HG03354 (cell line): ENCODE measurements around the gene TNFAIP1.
"Not testable (repeated sequence)": the region's sequence is repeated elsewhere in the genome, so short reads cannot be mapped to it uniquely, and the experiment has no call there.

Experiments
- ATAC-seq: cut with Tn5 transposase; IDR thresholded peaks from one replicate; pipeline ENCODE4 v1.9.1; 2021; ENCODE audit warnings: mild to moderate bottlenecking; ENCODE audit not compliant: unreplicated experiment, poor library complexity, severe bottlenecking

The TNFAIP1 gene

GRCh38 chr17:28320215-28321061 lies 15.1 kb upstream of the TNFAIP1 start:
- no peak for ATAC-seq

- no peak for ATAC-seq
These were observed 11.3 kb upstream of the TNFAIP1 start for GRCh38 chr17:28324267-28324745.

GRCh38 chr17:28324781-28325180 lies 10.8 kb upstream of the TNFAIP1 start:
- no peak for ATAC-seq

GRCh38 chr17:28325211-28325610 lies 10.3 kb upstream of the TNFAIP1 start:
- no peak for ATAC-seq

GRCh38 chr17:28326114-28326513 lies 9.4 kb upstream of the TNFAIP1 start:
- ATAC-seq = no peak

- no peak for ATAC-seq
These were observed 8.4 kb upstream of the TNFAIP1 start for GRCh38 chr17:28327031-28327607.

GRCh38 chr17:28327709-28328108 lies 7.9 kb upstream of the TNFAIP1 start:
- ATAC-seq = no peak

- ATAC-seq = no peak
These were observed 7.2 kb upstream of the TNFAIP1 start for GRCh38 chr17:28328325-28328724.

- no peak for ATAC-seq
These were observed 4.9 kb upstream of the TNFAIP1 start for GRCh38 chr17:28330671-28331070.

- no peak for ATAC-seq
These were observed 3.6 kb upstream of the TNFAIP1 start for GRCh38 chr17:28331891-28332420.

GRCh38 chr17:28333083-28333746 lies 2.3 kb upstream of the TNFAIP1 start:
- ATAC-seq = no peak

GRCh38 chr17:28334171-28334570 lies 1.4 kb upstream of the TNFAIP1 start:
- ATAC-seq = no peak

- no peak for ATAC-seq
These were observed 828 bp upstream of the TNFAIP1 start for GRCh38 chr17:28334666-28335200.

GRCh38 chr17:28335959-28336871 lies 654 bp downstream of the TNFAIP1 start:
- ATAC-seq = no peak

- ATAC-seq = no peak
These were observed 2.7 kb downstream of the TNFAIP1 start for GRCh38 chr17:28338056-28338768.

GRCh38 chr17:28338769-28339212 lies 3.2 kb downstream of the TNFAIP1 start:
- not testable (repeated sequence) for ATAC-seq

GRCh38 chr17:28339431-28339830 lies 3.9 kb downstream of the TNFAIP1 start:
- no peak for ATAC-seq

GRCh38 chr17:28340374-28340773 lies 4.8 kb downstream of the TNFAIP1 start:
- no peak for ATAC-seq

- no peak for ATAC-seq
These were observed 6.0 kb downstream of the TNFAIP1 start for GRCh38 chr17:28341516-28341915.
